H1 (cell line): Measurements from ENCODE around the gene NUP43. TPM values are rescaled to one million over a fixed set of nuclear protein-coding genes. Genes with fewer than 3 reads are reported as not detected.

Experiments
- CTCF ChIA-PET: fragments of 300-600 bp; sonication (Branson Sonifier 250); formaldehyde crosslinking; loops from one replicate; lab custom pipeline; 2021; ENCODE audit not compliant: partially characterized antibody; lab: Charles Lee
- POLR2A ChIA-PET: fragments of 300-600 bp; sonication (Branson Sonifier 250); formaldehyde crosslinking; loops from one replicate; lab custom pipeline; 2021; ENCODE audit warnings: inconsistent platforms; ENCODE audit not compliant: partially characterized antibody; lab: Charles Lee
- DNase-seq, 2 experiments: peaks; one replicate each; pipeline versions ENCODE4 v3.0.0 to v3.0.0-alpha.2; 2010 to 2022; ENCODE audit warnings: low spot score in 2 of 2, low read depth in 1 of 2, mixed read lengths in 1 of 2
- FAIRE-seq: peaks from 2 replicates; lab custom pipeline; 2011; peaks lifted over from hg19 to GRCh38; lab: Jason Lieb, UNC
- H2AFZ ChIP-seq: 2 replicates; pipeline ENCODE4 v1.8.1; 2012; ENCODE audit warnings: low read length, inconsistent platforms
- H2AK5ac ChIP-seq: 2 replicates; pipeline ENCODE4 v1.6.1; 2013; ENCODE audit warnings: low read depth, low read length
- H2BK120ac ChIP-seq: replicated peaks from 2 replicates; pipeline ENCODE3; 2013; ENCODE audit warnings: low read depth, low read length, inconsistent platforms
- H2BK12ac ChIP-seq: 2 replicates; pipeline ENCODE4 v1.6.1; 2013; ENCODE audit warnings: low read depth, low read length
- H2BK15ac ChIP-seq: 2 replicates; pipeline ENCODE4 v1.6.1; 2013; ENCODE audit warnings: low read length
- H2BK20ac ChIP-seq: 2 replicates; pipeline ENCODE4 v1.6.1; 2013; ENCODE audit warnings: low read length
- H2BK5ac ChIP-seq: 2 replicates; pipeline ENCODE4 v1.6.1; 2013; ENCODE audit warnings: low read depth, low read length
- H3K14ac ChIP-seq: 2 replicates; pipeline ENCODE4 v1.6.1; 2013; ENCODE audit warnings: inconsistent platforms; ENCODE audit not compliant: insufficient read length
- H3K18ac ChIP-seq: 2 replicates; pipeline ENCODE4 v1.6.1; 2013; ENCODE audit warnings: low read length; ENCODE audit errors: extremely low read depth
- H3K23ac ChIP-seq: 2 replicates; pipeline ENCODE4 v1.6.1; 2013; ENCODE audit warnings: inconsistent platforms; ENCODE audit not compliant: insufficient read length
- H3K23me2 ChIP-seq: 2 replicates; pipeline ENCODE4 v1.6.1; 2013; ENCODE audit warnings: low read depth, low read length
- H3K27ac ChIP-seq: 2 replicates; pipeline ENCODE4 v1.6.1; 2011; ENCODE audit warnings: low read depth, low read length, inconsistent platforms
- H3K27me3 ChIP-seq, 4 experiments: replicated peaks in 1 of 4; 1 replicate in 1 of 4; 2 replicates in 3 of 4; pipeline versions ENCODE4 v1.6.1 to v1.8.1; 2011 to 2013; ENCODE audit warnings: low read length in 3 of 4, mild to moderate bottlenecking in 3 of 4, inconsistent platforms in 2 of 4, mixed read lengths in 2 of 4, moderate library complexity in 1 of 4; ENCODE audit not compliant: control insufficient read depth in 3 of 4, insufficient read depth in 3 of 4; ENCODE audit errors: extremely low read depth in 1 of 4
- H3K36me3 ChIP-seq, 4 experiments: 2 replicates each; pipeline versions ENCODE4 v1.6.1 to v1.8.1; 2011 to 2013; ENCODE audit warnings: mild to moderate bottlenecking in 4 of 4, low read length in 3 of 4, moderate library complexity in 2 of 4, control low read depth in 1 of 4, inconsistent platforms in 1 of 4; ENCODE audit not compliant: insufficient read depth in 4 of 4, control insufficient read depth in 2 of 4
- H3K4ac ChIP-seq: replicated peaks from 2 replicates; pipeline ENCODE3; 2013; ENCODE audit warnings: low read length, low read depth, mixed read lengths, inconsistent platforms; ENCODE audit not compliant: insufficient read length
- H3K4me1 ChIP-seq, 4 experiments: replicated peaks in 1 of 4; 1 replicate in 1 of 4; 2 replicates in 3 of 4; pipeline versions ENCODE4 v1.6.1 to v1.8.1; 2011 to 2013; ENCODE audit warnings: low read length in 3 of 4, inconsistent platforms in 2 of 4, mixed read lengths in 1 of 4; ENCODE audit not compliant: insufficient read depth in 4 of 4, control insufficient read depth in 3 of 4
- H3K4me2 ChIP-seq, 2 experiments: 2 replicates each; pipeline versions ENCODE4 v1.6.1 to v1.8.1; 2011 to 2013; ENCODE audit warnings: low read depth in 2 of 2, low read length in 2 of 2, control low read depth in 1 of 2, inconsistent platforms in 1 of 2, mild to moderate bottlenecking in 1 of 2; ENCODE audit not compliant: insufficient read depth in 1 of 2
- H3K4me3 ChIP-seq, 4 experiments: fragments of 200-600, 300-600 bp in 1 of 4; sonication (generic), shearing (Covaris generic), sonication (Bioruptor Twin) in 1 of 4; 2 replicates each; pipeline versions ENCODE4 v1.5.1 to v1.8.1; 2011 to 2016; ENCODE audit warnings: low read length in 4 of 4, low read depth in 3 of 4, control low read depth in 2 of 4, inconsistent platforms in 2 of 4, mild to moderate bottlenecking in 2 of 4, mixed read lengths in 1 of 4, moderate library complexity in 1 of 4; ENCODE audit not compliant: insufficient read depth in 2 of 4; ENCODE audit errors: extremely low read depth in 1 of 4
- H3K56ac ChIP-seq: replicated peaks from 2 replicates; pipeline ENCODE3; 2013; ENCODE audit warnings: low read depth, mild to moderate bottlenecking, mixed read lengths, low read length, inconsistent platforms; ENCODE audit not compliant: insufficient read length
- H3K79me1 ChIP-seq: 2 replicates; pipeline ENCODE4 v1.6.1; 2013; ENCODE audit warnings: low read depth, low read length, control low read depth
- H3K79me2 ChIP-seq, 2 experiments: 2 replicates each; pipeline versions ENCODE4 v1.6.1 to v1.8.1; 2012 to 2013; ENCODE audit warnings: low read length in 2 of 2, mild to moderate bottlenecking in 2 of 2, inconsistent platforms in 1 of 2; ENCODE audit not compliant: insufficient read depth in 2 of 2, control insufficient read depth in 1 of 2
- H3K9ac ChIP-seq, 4 experiments: replicated peaks in 1 of 4; 1 replicate in 1 of 4; 2 replicates in 3 of 4; pipeline versions ENCODE4 v1.6.1 to v1.8.1; 2011 to 2013; ENCODE audit warnings: low read depth in 3 of 4, low read length in 3 of 4, control low read depth in 2 of 4, mild to moderate bottlenecking in 2 of 4, moderate library complexity in 2 of 4, inconsistent platforms in 1 of 4; ENCODE audit errors: extremely low read depth in 1 of 4
- H3K9me3 ChIP-seq, 2 experiments: 2 replicates each; pipeline versions ENCODE4 v1.6.1 to v1.8.1; 2012 to 2013; ENCODE audit warnings: mild to moderate bottlenecking in 2 of 2, moderate library complexity in 2 of 2, control low read depth in 1 of 2, inconsistent platforms in 1 of 2, low read depth in 1 of 2, low read length in 1 of 2, mixed read lengths in 1 of 2; ENCODE audit not compliant: insufficient read depth in 2 of 2
- H4K20me1 ChIP-seq, 2 experiments: replicated peaks in 1 of 2; 2 replicates each; pipeline versions ENCODE3 to v1.8.1; 2011 to 2013; ENCODE audit warnings: inconsistent platforms in 2 of 2, low read length in 2 of 2, mild to moderate bottlenecking in 1 of 2; ENCODE audit not compliant: insufficient read depth in 2 of 2, control insufficient read depth in 1 of 2
- H4K5ac ChIP-seq: 2 replicates; pipeline ENCODE4 v1.6.1; 2013; ENCODE audit warnings: low read length, low read depth, mixed read lengths, inconsistent platforms; ENCODE audit not compliant: insufficient read length
- H4K8ac ChIP-seq: 2 replicates; pipeline ENCODE4 v1.8.0; 2013; ENCODE audit warnings: mild to moderate bottlenecking, moderate library complexity, low read length, inconsistent platforms; ENCODE audit not compliant: insufficient read depth; ENCODE audit errors: extremely low read depth
- H4K91ac ChIP-seq: replicated peaks from 2 replicates; pipeline ENCODE3; 2013; ENCODE audit warnings: low read length, mixed read lengths, inconsistent platforms; ENCODE audit not compliant: insufficient read length
- BACH1 ChIP-seq: IDR thresholded peaks from 2 replicates; pipeline ENCODE4 v1.6.1; 2012; ENCODE audit warnings: low read length, improper control_type of control experiment
- CEBPB ChIP-seq: IDR thresholded peaks from 2 replicates; pipeline ENCODE4 v1.6.1; 2012; ENCODE audit warnings: low read depth, low read length
- CHD1 ChIP-seq: IDR thresholded peaks from 2 replicates; pipeline ENCODE4 v1.6.1; 2012; ENCODE audit warnings: low read depth, low read length, improper control_type of control experiment
- FOSL1 ChIP-seq: IDR thresholded peaks from 2 replicates; pipeline ENCODE4 v1.6.1; 2011; ENCODE audit warnings: mild to moderate bottlenecking, low read depth, low read length, moderate library complexity; ENCODE audit not compliant: insufficient read depth
- KDM4A ChIP-seq: IDR thresholded peaks from one replicate; pipeline ENCODE4 v1.7.1; 2012; ENCODE audit warnings: low read depth, mild to moderate bottlenecking, moderate library complexity, low read length, inconsistent platforms; ENCODE audit not compliant: severe bottlenecking
- KDM5A ChIP-seq: fragments of 200-600 bp; IDR thresholded peaks from 2 replicates; pipeline ENCODE4 v1.7.1; 2012; ENCODE audit warnings: mild to moderate bottlenecking, low read length, inconsistent platforms, mixed read lengths
- MAFK ChIP-seq: IDR thresholded peaks from 2 replicates; pipeline ENCODE4 v1.6.1; 2012; ENCODE audit warnings: low read depth, mild to moderate bottlenecking, improper control_type of control experiment, low read length
- POLR2A ChIP-seq, 2 experiments: IDR thresholded peaks; 1 replicate in 1 of 2; 2 replicates in 1 of 2; pipeline ENCODE4 v1.6.1; 2011; ENCODE audit warnings: low read depth in 2 of 2, low read length in 2 of 2, mild to moderate bottlenecking in 2 of 2; ENCODE audit errors: control extremely low read depth in 1 of 2
- POU5F1 ChIP-seq: IDR thresholded peaks from 2 replicates; pipeline ENCODE4 v1.6.1; 2011; ENCODE audit warnings: low read depth, mild to moderate bottlenecking, low read length, moderate library complexity
- RBBP5 ChIP-seq: IDR thresholded peaks from 2 replicates; pipeline ENCODE4 v1.7.1; 2012; ENCODE audit warnings: low read depth, mild to moderate bottlenecking, inconsistent platforms, low read length, moderate library complexity, borderline replicate concordance
- RNF2 ChIP-seq: fragments of 200-900, 300-1000 bp; sonication (generic); IDR thresholded peaks from 2 replicates; pipeline ENCODE4 v1.7.1; 2016; ENCODE audit warnings: borderline replicate concordance, low read depth, mild to moderate bottlenecking, antibody characterized with exemption, low read length; ENCODE audit not compliant: poor library complexity, severe bottlenecking; ENCODE audit errors: missing control alignments
- SIRT6 ChIP-seq: IDR thresholded peaks from one replicate; pipeline ENCODE4 v1.7.1; 2012; ENCODE audit warnings: low read length, inconsistent platforms
- WGBS, 2 experiments: shearing (Covaris generic) in 1 of 2; methylation state at CpG; one replicate each; pipeline versions ENCODE4 v1.1.6 to v1.1.7; 2013 to 2015; ENCODE audit warnings: low lambda C conversion rate in 2 of 2, mixed read lengths in 2 of 2, inconsistent platforms in 1 of 2, low coverage in 1 of 2, missing lambda C conversion rate in 1 of 2; ENCODE audit not compliant: insufficient replicate concordance in 2 of 2, insufficient coverage in 1 of 2, insufficient read length in 1 of 2; ENCODE audit errors: extremely low coverage in 1 of 2, missing lambda C conversion rate in 1 of 2; 5-methylcytosine and 5-hydroxymethylcytosine counted together
- polyA plus RNA-seq, 7 experiments: library from polyadenylated mRNA; depleted of rRNA in 3 of 7; stranded (reverse) in 5 of 7; unstranded in 2 of 7; fragments of >200 nt in 5 of 7; fragments of 200-250 nt in 2 of 7; gene quantifications; 1 replicate in 5 of 7; 2 replicates in 1 of 7; 4 replicates in 1 of 7; pipeline versions ENCODE4 v1.2.1 to v1.2.3, GENCODE V29; 2011 to 2013; ENCODE audit warnings: missing spikeins in 2 of 7, mixed read lengths in 2 of 7
- total RNA-seq: library from RNA; stranded (reverse); fragmentation: NEBNext Ultra II Directional; extraction: Animal tissue kit (Norgen Biotek cat#: 25700); gene quantifications from 2 replicates; pipeline ENCODE4 v1.2.1, GENCODE V29; 2021

Gene NUP43
- total and polyA plus RNA-seq, 2 of the 8 experiments (the other 6 are each of a cell fraction or from before 2014, with no cell fraction given): 25.2 to 83.4 TPM

- Histone ChIP-seq H2AFZ (no peak overlapping the region), H2BK120ac (no peak overlapping the region), H3K23me2 (no peaks in the 10 kb centered on the region), H2AK5ac (no peak overlapping the region), H3K79me1 (no peaks in the 10 kb centered on the region), H3K79me2 (no peaks in the 10 kb centered on the region), H3K18ac (no peak overlapping the region), H3K9me3 (no peaks in the 10 kb centered on the region), H3K23ac (no peak overlapping the region), H2BK15ac (no peak overlapping the region), H2BK5ac (no peak overlapping the region), H3K4me3 (no peak overlapping the region), H3K4ac (no peak overlapping the region), H3K4me2 (no peak overlapping the region), H4K5ac (no peak overlapping the region), H4K20me1 (peaks cover 0 to 1% of the 10 kb centered on the region in 2 experiments), H3K4me1 (no peaks in the 10 kb centered on the region), H3K9ac (no peak overlapping the region), H3K56ac (no peak overlapping the region), H3K36me3 (peaks cover 13 to 54% (median 39%) of the 10 kb centered on the region in 4 experiments), H4K8ac (no peak overlapping the region), H2BK12ac (no peak overlapping the region), H3K27me3 (no peaks in the 10 kb centered on the region), H3K14ac (no peak overlapping the region), H4K91ac (no peak overlapping the region), H3K27ac (no peak overlapping the region), H2BK20ac (no peak overlapping the region)
- WGBS, 2 experiments: 86% methylated on average over 4 of the region's 4 CpGs; no CpG with 5 or more reads in 1 of the 2 experiments
- DNase-seq (no peak), FAIRE-seq (no peak)
- POLR2A ChIA-PET: interaction anchor here (1.1 kb wide), 1 partner anchor 10 kb away, joined by 4 read pairs; no protein-coding TSS in a partner anchor
- CTCF ChIA-PET: no interaction called here
- TF ChIP-seq CHD1 (no peak), KDM5A (no peak), SIRT6 (no peak), MAFK (no peak), RBBP5 (no peak), BACH1 (no peak), CEBPB (no peak), RNF2 (no peak), KDM4A (no peak), FOSL1 (no peak), POU5F1 (no peak), POLR2A (IDR thresholded peaks at IDR 0.05; ENCODE audit: control extremely low read depth in 1 of 2, low read depth in 2 of 2, low read length in 2 of 2) (no peak)
These were observed 18.4 kb downstream of the NUP43 start for GRCh38 chr6:149727793-149728498.
